ENCODE data around the gene DOP1A. TPM values are rescaled to one million over a fixed set of nuclear protein-coding genes. Genes with fewer than 3 reads are reported as not detected.

DOP1A gene
- total and polyA plus RNA-seq, 2 donors from 2014 or later: 5.1 to 31.6 TPM

DNA sequence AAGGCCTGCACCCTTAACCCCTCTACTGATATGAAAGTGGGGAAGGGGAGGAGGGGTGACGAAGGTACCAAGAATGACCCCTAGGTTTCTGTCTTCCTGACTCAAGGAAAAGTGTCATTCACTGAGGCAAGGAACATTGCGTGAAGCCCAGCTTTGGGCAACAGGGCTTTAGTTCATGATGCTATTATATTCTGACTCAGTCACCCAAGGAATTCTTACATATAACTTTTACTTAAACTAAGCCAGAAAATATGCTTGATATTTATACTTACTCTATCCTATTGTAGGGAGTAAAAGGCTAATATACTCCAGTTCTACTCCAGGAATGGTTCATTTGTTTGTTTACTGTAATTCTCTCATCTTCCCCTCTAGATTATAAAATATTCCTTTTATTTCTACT, 60.5 kb downstream of the DOP1A start:
- H3K9me3 ChIP-seq (ENCODE audit: control insufficient read depth in 2 of 3, insufficient read depth in 1 of 3, low read length in 3 of 3): no peaks in the 10 kb centered on the region
- H3K27ac ChIP-seq (ENCODE audit: low read depth in 2 of 2, low read length in 2 of 2): no peak overlapping the region
- DNase-seq (no peak), FAIRE-seq (no peak)
- H3K9ac ChIP-seq (ENCODE audit: low read length in 3 of 3): no peak overlapping the region
- H3K36me3 ChIP-seq (ENCODE audit: control insufficient read depth in 2 of 3, insufficient read depth in 3 of 3, low read length in 3 of 3): peaks cover 9 to 56% (median 31%) of the 10 kb centered on the region in 3 donors
- no peaks in the 10 kb centered on the region for H3K4me1 ChIP-seq (ENCODE audit: control insufficient read depth in 2 of 3, insufficient read depth in 2 of 3, low read depth in 1 of 3, low read length in 3 of 3)
- no peaks in the 10 kb centered on the region for H3K27me3 ChIP-seq (ENCODE audit: control insufficient read depth, insufficient read depth, low read length)
- TF ChIP-seq, protein P1, sequence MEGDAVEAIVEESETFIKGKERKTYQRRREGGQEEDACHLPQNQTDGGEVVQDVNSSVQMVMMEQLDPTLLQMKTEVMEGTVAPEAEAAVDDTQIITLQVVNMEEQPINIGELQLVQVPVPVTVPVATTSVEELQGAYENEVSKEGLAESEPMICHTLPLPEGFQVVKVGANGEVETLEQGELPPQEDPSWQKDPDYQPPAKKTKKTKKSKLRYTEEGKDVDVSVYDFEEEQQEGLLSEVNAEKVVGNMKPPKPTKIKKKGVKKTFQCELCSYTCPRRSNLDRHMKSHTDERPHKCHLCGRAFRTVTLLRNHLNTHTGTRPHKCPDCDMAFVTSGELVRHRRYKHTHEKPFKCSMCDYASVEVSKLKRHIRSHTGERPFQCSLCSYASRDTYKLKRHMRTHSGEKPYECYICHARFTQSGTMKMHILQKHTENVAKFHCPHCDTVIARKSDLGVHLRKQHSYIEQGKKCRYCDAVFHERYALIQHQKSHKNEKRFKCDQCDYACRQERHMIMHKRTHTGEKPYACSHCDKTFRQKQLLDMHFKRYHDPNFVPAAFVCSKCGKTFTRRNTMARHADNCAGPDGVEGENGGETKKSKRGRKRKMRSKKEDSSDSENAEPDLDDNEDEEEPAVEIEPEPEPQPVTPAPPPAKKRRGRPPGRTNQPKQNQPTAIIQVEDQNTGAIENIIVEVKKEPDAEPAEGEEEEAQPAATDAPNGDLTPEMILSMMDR (IDR thresholded peaks at IDR 0.05; ENCODE audit: borderline replicate concordance, extremely low read depth, insufficient read depth): no peak
- no peak overlapping the region for H3K4me3 ChIP-seq (ENCODE audit: low read length in 3 of 3)
- intact Hi-C loops (cut with DNase I): no loop called here

DNA sequence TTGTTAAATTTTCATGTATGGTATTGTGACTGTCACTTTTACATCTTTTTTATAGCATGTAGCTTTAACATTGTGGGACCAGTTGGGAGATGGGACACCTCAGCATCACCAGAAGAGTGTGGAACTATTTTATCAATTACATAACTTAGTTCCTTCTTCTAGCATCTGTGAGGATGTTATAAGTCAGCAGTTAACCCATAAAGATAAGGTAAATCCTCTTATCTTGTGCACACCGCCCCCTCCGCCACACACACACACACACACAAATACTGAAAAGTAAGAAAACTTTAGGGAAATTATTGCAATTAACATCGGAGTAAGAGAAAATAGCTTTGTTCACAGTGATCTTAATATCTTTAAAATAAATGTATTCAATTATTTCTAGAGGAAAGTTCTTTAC, 64.7 kb downstream of the DOP1A start:
- TF ChIP-seq, protein P1 (IDR thresholded peaks at IDR 0.05; ENCODE audit: borderline replicate concordance, extremely low read depth, insufficient read depth): no peak
- intact Hi-C loops (cut with DNase I): no loop called here
- Histone ChIP-seq H3K4me3 (ENCODE audit: low read length in 3 of 3) (no peak overlapping the region), H3K36me3 (ENCODE audit: control insufficient read depth in 2 of 3, insufficient read depth in 3 of 3, low read length in 3 of 3) (peaks cover 9 to 34% (median 22%) of the 10 kb centered on the region in 3 donors), H3K27me3 (ENCODE audit: control insufficient read depth, insufficient read depth, low read length) (no peaks in the 10 kb centered on the region), H3K9me3 (ENCODE audit: control insufficient read depth in 2 of 3, insufficient read depth in 1 of 3, low read length in 3 of 3) (no peaks in the 10 kb centered on the region), H3K4me1 (ENCODE audit: control insufficient read depth in 2 of 3, insufficient read depth in 2 of 3, low read depth in 1 of 3, low read length in 3 of 3) (no peaks in the 10 kb centered on the region), H3K27ac (ENCODE audit: low read depth in 2 of 2, low read length in 2 of 2) (no peak overlapping the region), H3K9ac (ENCODE audit: low read length in 3 of 3) (no peak overlapping the region)
- FAIRE-seq (no peak), DNase-seq (no peak)

DNA sequence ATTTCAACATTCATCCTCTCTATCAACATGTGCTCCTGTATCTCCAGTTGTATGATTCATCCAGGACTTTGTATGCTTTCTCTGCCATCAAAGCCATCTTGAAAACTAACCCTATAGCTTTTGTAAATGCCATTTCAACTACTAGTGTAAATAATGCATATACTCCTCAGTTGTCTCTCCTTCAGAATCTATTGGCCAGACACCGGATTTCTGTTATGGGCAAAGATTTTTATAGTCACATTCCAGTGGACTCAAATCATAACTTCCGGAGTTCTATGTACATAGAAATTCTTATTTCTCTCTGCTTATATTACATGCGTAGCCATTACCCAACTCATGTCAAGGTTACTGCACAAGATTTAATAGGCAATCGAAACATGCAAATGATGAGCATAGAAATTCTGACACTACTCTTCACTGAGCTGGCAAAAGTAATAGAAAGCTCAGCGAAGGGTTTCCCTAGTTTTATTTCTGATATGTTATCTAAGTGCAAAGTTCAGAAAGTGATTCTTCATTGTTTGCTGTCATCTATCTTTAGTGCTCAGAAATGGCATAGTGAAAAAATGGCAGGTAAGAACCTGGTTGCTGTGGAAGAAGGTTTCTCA, 70.7 kb downstream of the DOP1A start:
- Histone ChIP-seq H3K9me3 (ENCODE audit: control insufficient read depth in 2 of 3, insufficient read depth in 1 of 3, low read length in 3 of 3) (no peaks in the 10 kb centered on the region), H3K27me3 (ENCODE audit: control insufficient read depth, insufficient read depth, low read length) (no peaks in the 10 kb centered on the region), H3K36me3 (ENCODE audit: control insufficient read depth in 2 of 3, insufficient read depth in 3 of 3, low read length in 3 of 3) (peaks cover 7 to 20% (median 13%) of the 10 kb centered on the region in 3 donors), H3K4me1 (ENCODE audit: control insufficient read depth in 2 of 3, insufficient read depth in 2 of 3, low read depth in 1 of 3, low read length in 3 of 3) (no peaks in the 10 kb centered on the region), H3K27ac (ENCODE audit: low read depth in 2 of 2, low read length in 2 of 2) (no peak overlapping the region), H3K9ac (ENCODE audit: low read length in 3 of 3) (no peak overlapping the region), H3K4me3 (ENCODE audit: low read length in 3 of 3) (no peak overlapping the region)
- intact Hi-C loops (cut with DNase I): no loop called here
- TF ChIP-seq, protein P1 (IDR thresholded peaks at IDR 0.05; ENCODE audit: borderline replicate concordance, extremely low read depth, insufficient read depth): no peak
- DNase-seq: no peak
- FAIRE-seq: no peak

DNA sequence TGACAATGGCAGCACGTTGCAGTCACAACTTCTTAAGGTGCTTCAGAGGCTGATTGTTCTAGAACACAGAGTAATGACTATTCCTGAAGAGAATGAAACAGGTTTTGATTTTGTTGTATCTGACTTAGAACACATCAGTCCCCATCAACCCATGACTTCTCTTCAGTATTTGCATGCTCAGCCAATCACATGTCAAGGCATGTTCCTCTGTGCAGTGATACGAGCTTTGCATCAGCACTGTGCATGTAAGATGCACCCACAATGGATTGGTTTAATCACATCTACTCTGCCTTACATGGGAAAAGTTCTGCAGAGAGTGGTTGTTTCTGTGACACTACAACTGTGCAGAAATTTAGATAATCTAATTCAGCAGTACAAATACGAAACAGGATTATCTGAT, 71.3 kb downstream of the DOP1A start:
- intact Hi-C loops (cut with DNase I): no loop called here
- Histone ChIP-seq H3K9ac (ENCODE audit: low read length in 3 of 3) (no peak overlapping the region), H3K36me3 (ENCODE audit: control insufficient read depth in 2 of 3, insufficient read depth in 3 of 3, low read length in 3 of 3) (peaks cover 7 to 20% (median 13%) of the 10 kb centered on the region in 3 donors), H3K27ac (ENCODE audit: low read depth in 2 of 2, low read length in 2 of 2) (no peak overlapping the region), H3K9me3 (ENCODE audit: control insufficient read depth in 2 of 3, insufficient read depth in 1 of 3, low read length in 3 of 3) (no peaks in the 10 kb centered on the region), H3K27me3 (ENCODE audit: control insufficient read depth, insufficient read depth, low read length) (no peaks in the 10 kb centered on the region), H3K4me1 (ENCODE audit: control insufficient read depth in 2 of 3, insufficient read depth in 2 of 3, low read depth in 1 of 3, low read length in 3 of 3) (no peaks in the 10 kb centered on the region), H3K4me3 (ENCODE audit: low read length in 3 of 3) (no peak overlapping the region)
- FAIRE-seq (no peak), DNase-seq (no peak)
- TF ChIP-seq, protein P1 (IDR thresholded peaks at IDR 0.05; ENCODE audit: borderline replicate concordance, extremely low read depth, insufficient read depth): no peak
